Measurements from ENCODE around the gene NTRK2.

The NTRK2 gene

GRCh38 chr9:84815554-84815953 is 146.0 kb downstream of the NTRK2 start:
- no peak for TF ChIP-seq CTCF (IDR thresholded peaks at IDR 0.05; ENCODE audit: low read depth, low read length, missing control alignments)
- in situ Hi-C loops (cut with HindIII; ENCODE audit: low sequenced_read_pairs), result no loop called here
- H3K4me3 ChIP-seq (ENCODE audit: low read depth, low read length), result no peak overlapping the region
- DNase-seq (ENCODE audit: low read depth), result no peak

GRCh38 chr9:84817038-84817437 is 147.5 kb downstream of the NTRK2 start:
- no peak overlapping the region for H3K4me3 ChIP-seq (ENCODE audit: low read depth, low read length)
- in situ Hi-C loops (cut with HindIII; ENCODE audit: low sequenced_read_pairs), result no loop called here
- TF ChIP-seq CTCF (IDR thresholded peaks at IDR 0.05; ENCODE audit: low read depth, low read length, missing control alignments), result no peak
- no peak for DNase-seq (ENCODE audit: low read depth)

- in situ Hi-C loops (cut with HindIII; ENCODE audit: low sequenced_read_pairs), result no loop called here
- no peak for TF ChIP-seq CTCF (IDR thresholded peaks at IDR 0.05; ENCODE audit: low read depth, low read length, missing control alignments)
- H3K4me3 ChIP-seq (ENCODE audit: low read depth, low read length), result no peak overlapping the region
- DNase-seq (ENCODE audit: low read depth), result no peak
These were observed 149.3 kb downstream of the NTRK2 start for GRCh38 chr9:84818791-84819190.

- in situ Hi-C loops (cut with HindIII; ENCODE audit: low sequenced_read_pairs), result no loop called here
- H3K4me3 ChIP-seq (ENCODE audit: low read depth, low read length), result no peak overlapping the region
- DNase-seq (ENCODE audit: low read depth), result no peak
- TF ChIP-seq CTCF (IDR thresholded peaks at IDR 0.05; ENCODE audit: low read depth, low read length, missing control alignments), result no peak
These were observed 150.0 kb downstream of the NTRK2 start for GRCh38 chr9:84819491-84819991.

- in situ Hi-C loops (cut with HindIII; ENCODE audit: low sequenced_read_pairs), result no loop called here
- DNase-seq (ENCODE audit: low read depth), result no peak
- no peak overlapping the region for H3K4me3 ChIP-seq (ENCODE audit: low read depth, low read length)
- TF ChIP-seq CTCF (IDR thresholded peaks at IDR 0.05; ENCODE audit: low read depth, low read length, missing control alignments), result no peak
These were observed 151.9 kb downstream of the NTRK2 start for GRCh38 chr9:84821431-84821830.

GRCh38 chr9:84822589-84823233 is 153.2 kb downstream of the NTRK2 start:
- in situ Hi-C loops (cut with HindIII; ENCODE audit: low sequenced_read_pairs), result no loop called here
- H3K4me3 ChIP-seq (ENCODE audit: low read depth, low read length), result no peak overlapping the region
- TF ChIP-seq CTCF (IDR thresholded peaks at IDR 0.05; ENCODE audit: low read depth, low read length, missing control alignments), result no peak
- no peak for DNase-seq (ENCODE audit: low read depth)
